Mucosa of gallbladder (tissue), 1 donor: ENCODE data around the gene ITK. TPM values are rescaled to one million over a fixed set of nuclear protein-coding genes. Genes with fewer than 3 reads are reported as not detected.

Experiments
- DNase-seq: peaks from one replicate; pipeline ENCODE4 v3.0.0-alpha.2; 2020; ENCODE audit warnings: low spot score
- total RNA-seq: library from RNA; stranded (reverse); gene quantifications from one replicate; pipeline ENCODE4 v1.2.1, GENCODE V29; 2021
- donor health status: DM: no; HTN: no; CAD: no.

ITK gene
- total RNA-seq, 1 donor from 2014 or later = 6.0 TPM

- no peak for DNase-seq
These were observed 65.2 kb downstream of the ITK start for GRCh38 chr5:157245886-157246285.

GRCh38 chr5:157247267-157247666 lies 66.6 kb downstream of the ITK start:
- DNase-seq = no peak

GRCh38 chr5:157248821-157249470 lies 68.3 kb downstream of the ITK start:
- DNase-seq = no peak

GRCh38 chr5:157252711-157253465 lies 72.2 kb downstream of the ITK start:
- no peak for DNase-seq

GRCh38 chr5:157253547-157253946 lies 72.9 kb downstream of the ITK start:
- peak; percentile 45 for DNase-seq

- no peak for DNase-seq
These were observed 77.8 kb downstream of the ITK start for GRCh38 chr5:157258450-157258849.

- DNase-seq = no peak
These were observed 79.1 kb downstream of the ITK start for GRCh38 chr5:157259699-157260098.

- no peak for DNase-seq
These were observed 83.0 kb downstream of the ITK start for GRCh38 chr5:157263496-157264090.

GRCh38 chr5:157265714-157266285 lies 85.2 kb downstream of the ITK start, which contains the start of gene CYFIP2:
Gene CYFIP2 (plus strand): TSS chr5:157266123. CDS start chr5:157285362, 19,239 bp downstream.
- DNase-seq = peak; percentile 69

GRCh38 chr5:157266286-157267007 lies 85.8 kb downstream of the ITK start:
- DNase-seq = no peak

- DNase-seq = no peak
These were observed 86.4 kb downstream of the ITK start for GRCh38 chr5:157267025-157267424.

- DNase-seq = no peak
These were observed 87.3 kb downstream of the ITK start for GRCh38 chr5:157267761-157268480.

GRCh38 chr5:157269165-157269671 lies 88.6 kb downstream of the ITK start:
- DNase-seq = no peak

- DNase-seq = no peak
These were observed 89.2 kb downstream of the ITK start for GRCh38 chr5:157269761-157270272.

- DNase-seq = no peak
These were observed 90.1 kb downstream of the ITK start for GRCh38 chr5:157270771-157271170.

- DNase-seq = peak; percentile 50
These were observed 91.2 kb downstream of the ITK start for GRCh38 chr5:157271740-157272271.

GRCh38 chr5:157273131-157273556 lies 92.5 kb downstream of the ITK start:
- DNase-seq = no peak

- DNase-seq = no peak
These were observed 94.8 kb downstream of the ITK start for GRCh38 chr5:157275403-157275802.

- DNase-seq = no peak
These were observed 97.8 kb downstream of the ITK start for GRCh38 chr5:157278319-157279037.
